ENCODE data around the gene SAMD3.

DNA sequence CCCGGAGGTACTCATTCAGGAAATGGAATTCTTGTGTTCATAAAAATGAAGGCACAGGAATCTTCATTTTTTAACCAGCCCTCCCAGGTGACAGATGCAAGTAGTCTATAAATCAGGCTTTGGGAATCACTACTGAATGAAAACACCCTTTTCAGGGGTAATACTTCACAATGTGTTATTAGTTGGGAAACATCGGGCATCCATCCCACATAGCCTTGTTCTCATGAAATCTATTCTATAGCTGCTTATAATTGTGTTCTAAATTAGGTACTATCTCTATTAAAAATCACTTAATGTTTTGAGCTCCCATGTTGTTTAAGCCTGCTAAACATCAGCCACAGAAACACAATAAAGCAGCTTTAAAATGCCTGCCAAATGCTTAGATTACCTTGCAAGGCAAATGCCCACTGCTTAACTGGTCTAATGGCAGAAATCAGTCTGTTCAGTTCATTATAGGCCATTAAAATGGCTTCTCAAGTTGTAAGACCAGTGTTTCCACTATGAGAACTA is 109.5 kb downstream of the SAMD3 start:
- TF ChIP-seq EZH2 (IDR thresholded peaks at IDR 0.05; ENCODE audit: insufficient read depth, poor library complexity, severe bottlenecking) (no peak), EZH2phosphoT487 (IDR thresholded peaks at IDR 0.05; ENCODE audit: insufficient read depth, low read depth) (no peak)

Measured in GM23248 (cell line).